Ammon's horn (tissue), 1 donor: ENCODE measurements around the gene OR10H2.
"Not testable (repeated sequence)": the region's sequence is repeated elsewhere in the genome, so short reads cannot be mapped to it uniquely, and the experiment has no call there.

ENCODE experiments used
- DNase-seq: peaks from one replicate; pipeline ENCODE4 v3.0.0-alpha.2; 2016; ENCODE audit warnings: low spot score

The OR10H2 gene

GRCh38 chr19:15727724-15728123, at the start of gene OR10H2:
OR10H2 (plus strand) TSS chr19:15728024; CDS start chr19:15728044, 20 bp downstream.
- DNase-seq = no peak

- DNase-seq = no peak
Observed at GRCh38 chr19:15679089-15679488, 48.7 kb upstream of the OR10H2 start.

- not testable (repeated sequence) for DNase-seq
Observed at GRCh38 chr19:15679865-15680264, 48.0 kb upstream of the OR10H2 start.

- no peak for DNase-seq
Observed at GRCh38 chr19:15680478-15681322, 47.1 kb upstream of the OR10H2 start.

GRCh38 chr19:15683411-15683810, 44.4 kb upstream of the OR10H2 start:
- no peak for DNase-seq

- DNase-seq = no peak
Observed at GRCh38 chr19:15684828-15685227, 43.0 kb upstream of the OR10H2 start.

- DNase-seq = no peak
Observed at GRCh38 chr19:15696654-15697194, 31.1 kb upstream of the OR10H2 start.

- DNase-seq = no peak
Observed at GRCh38 chr19:15701757-15702533, 25.9 kb upstream of the OR10H2 start.

- DNase-seq = peak; percentile 25
Observed at GRCh38 chr19:15702534-15702930, 25.3 kb upstream of the OR10H2 start.

GRCh38 chr19:15714638-15715037, 13.2 kb upstream of the OR10H2 start:
- no peak for DNase-seq

- DNase-seq = no peak
Observed at GRCh38 chr19:15715642-15716041, 12.2 kb upstream of the OR10H2 start.

- no peak for DNase-seq
Observed at GRCh38 chr19:15717809-15718208, 10.0 kb upstream of the OR10H2 start.

- no peak for DNase-seq
Observed at GRCh38 chr19:15721268-15721667, 6.6 kb upstream of the OR10H2 start.

- no peak for DNase-seq
Observed at GRCh38 chr19:15722956-15723355, 4.9 kb upstream of the OR10H2 start.

GRCh38 chr19:15730538-15730937, 2.7 kb downstream of the OR10H2 start:
- DNase-seq = no peak

- no peak for DNase-seq
Observed at GRCh38 chr19:15732388-15732787, 4.6 kb downstream of the OR10H2 start.

- no peak for DNase-seq
Observed at GRCh38 chr19:15733895-15734294, 6.1 kb downstream of the OR10H2 start.

- no peak for DNase-seq
Observed at GRCh38 chr19:15737722-15738121, 9.9 kb downstream of the OR10H2 start, which contains the start of gene OR10H3. OR10H3 (plus strand) TSS chr19:15737985; CDS start chr19:15741393, 3,408 bp downstream.

- no peak for DNase-seq
Observed at GRCh38 chr19:15740785-15741184, 13.0 kb downstream of the OR10H2 start.

- no peak for DNase-seq
Observed at GRCh38 chr19:15748239-15748638, 20.4 kb downstream of the OR10H2 start.

- DNase-seq = no peak
Observed at GRCh38 chr19:15758379-15758778, 30.6 kb downstream of the OR10H2 start.

- DNase-seq = no peak
Observed at GRCh38 chr19:15759962-15760565, 32.2 kb downstream of the OR10H2 start.
